Peyer's patch (tissue), 4 donors: Measurements from ENCODE around the gene PCK2.

Experiments
- CTCF ChIP-seq, 6 experiments: fragments of 450-650 bp in 4 of 6; fragments of 200-600 bp in 2 of 6; sonication (generic) in 1 of 6; IDR thresholded peaks; one replicate each; pipeline ENCODE4 v1.5.1; 2017 to 2019; ENCODE audit warnings: antibody characterized with exemption in 6 of 6, mild to moderate bottlenecking in 3 of 6, moderate library complexity in 1 of 6
- POLR2A ChIP-seq, 2 donors: fragments of 450-650 bp; IDR thresholded peaks; one replicate each; pipeline ENCODE4 v1.5.1; 2017; ENCODE audit warnings: antibody characterized with exemption in 2 of 2, mild to moderate bottlenecking in 2 of 2, moderate library complexity in 2 of 2

GRCh38 chr14:24078146-24078545 is 16.0 kb upstream of the PCK2 start:
- no peak for TF ChIP-seq CTCF (IDR thresholded peaks at IDR 0.05)
- no peak for TF ChIP-seq POLR2A (IDR thresholded peaks at IDR 0.05)
